Stimulated activated CD4-positive, alpha-beta T cell treated with anti-CD3 and anti-CD28 coated beads, Interleukin-12 subunit alpha, Interleukin-12 subunit beta, amount 100 ng/mL, for 4 hours (primary cell): ENCODE data around the gene ARFGAP2.
"Not testable (repeated sequence)": the region's sequence is repeated elsewhere in the genome, so short reads cannot be mapped to it uniquely, and the experiment has no call there.

Source experiments
- DNase-seq: peaks from one replicate; pipeline ENCODE4 v3.0.0-alpha.2; 2020

ARFGAP2 gene

GRCh38 chr11:47176328-47177228, at the start of gene ARFGAP2:
Gene ARFGAP2, minus strand, starts transcription at chr11:47176879. Its CDS starts 26 bp downstream, at chr11:47176853.
- peak; percentile 95 for DNase-seq

DNA sequence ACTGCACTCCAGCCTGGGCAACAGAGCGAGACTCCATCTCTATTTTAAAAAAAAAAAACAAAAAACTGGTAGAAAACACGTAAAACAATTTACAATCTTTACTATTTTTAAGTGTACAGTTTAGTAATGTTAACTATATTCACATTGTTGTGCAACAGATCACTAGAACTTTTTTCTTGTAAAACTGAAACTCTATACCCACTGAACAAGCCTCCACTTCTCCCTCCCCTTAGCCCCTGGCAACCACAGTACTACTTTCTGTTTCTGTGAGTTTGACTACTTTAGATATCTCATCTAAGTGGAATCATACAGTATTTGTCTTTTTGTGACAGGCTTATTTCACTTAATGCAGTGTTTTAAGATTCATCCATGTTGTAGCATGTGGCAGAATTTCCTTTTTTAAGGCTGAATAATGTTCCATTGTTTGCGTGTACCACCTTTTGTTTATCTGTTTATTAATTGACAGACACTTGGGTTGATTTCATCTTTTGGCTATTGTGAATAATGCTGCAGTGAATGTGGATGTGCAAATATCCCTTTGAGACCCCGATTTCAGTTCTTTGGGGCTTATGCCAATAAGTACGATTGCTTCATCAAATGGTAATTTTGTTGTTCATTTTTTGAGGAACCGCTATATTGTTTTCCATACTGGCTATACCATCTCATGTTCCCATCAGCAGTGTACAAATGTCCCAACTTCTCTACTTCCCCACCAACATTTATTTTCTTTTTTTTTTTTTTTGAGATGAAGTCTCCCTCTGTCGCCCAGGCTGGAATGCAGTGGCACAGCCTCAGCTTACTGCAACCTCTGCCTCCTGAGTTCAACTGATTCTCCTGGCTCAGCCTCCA, 49.1 kb upstream of the ARFGAP2 start:
- DNase-seq = no peak

DNA sequence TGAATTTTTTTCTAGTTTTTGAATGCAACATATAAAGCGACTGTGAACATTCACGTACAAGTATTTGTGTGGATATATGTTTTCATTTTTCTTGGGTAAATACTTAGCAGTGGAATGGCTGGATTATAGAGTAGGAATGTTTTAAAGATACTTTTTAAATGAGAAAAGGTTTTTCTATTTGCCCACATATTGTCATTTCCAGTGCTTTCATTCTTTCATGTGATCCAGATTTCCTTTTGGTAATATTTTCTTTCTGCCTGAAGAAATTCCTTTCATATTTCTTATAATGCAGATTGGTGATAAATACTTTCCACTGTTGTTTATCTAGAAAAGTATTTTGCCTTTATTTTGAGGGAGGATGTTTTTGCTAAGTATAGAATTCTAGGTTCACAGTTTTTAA, 46.0 kb upstream of the ARFGAP2 start:
- no peak for DNase-seq

DNA sequence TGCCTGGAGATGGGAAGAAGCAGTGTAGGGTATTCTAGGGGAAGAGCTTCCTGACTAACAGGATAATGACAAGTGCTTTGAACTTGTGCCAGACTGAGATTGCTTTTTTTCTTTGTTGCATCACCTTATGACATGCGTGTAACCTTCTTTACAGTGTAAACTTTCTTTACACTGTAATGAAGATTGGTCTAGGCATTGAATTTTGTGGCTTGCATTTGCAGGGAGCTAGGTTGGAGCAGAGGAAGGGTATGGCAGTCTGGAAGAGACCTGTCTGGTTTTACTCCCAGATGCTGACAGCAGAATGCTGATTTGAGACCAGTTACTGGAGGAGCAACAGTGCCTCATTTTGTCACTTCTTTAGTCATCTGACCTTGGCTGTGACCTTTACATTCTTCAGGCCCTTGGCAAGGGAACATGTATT, 43.7 kb upstream of the ARFGAP2 start:
- no peak for DNase-seq

DNA sequence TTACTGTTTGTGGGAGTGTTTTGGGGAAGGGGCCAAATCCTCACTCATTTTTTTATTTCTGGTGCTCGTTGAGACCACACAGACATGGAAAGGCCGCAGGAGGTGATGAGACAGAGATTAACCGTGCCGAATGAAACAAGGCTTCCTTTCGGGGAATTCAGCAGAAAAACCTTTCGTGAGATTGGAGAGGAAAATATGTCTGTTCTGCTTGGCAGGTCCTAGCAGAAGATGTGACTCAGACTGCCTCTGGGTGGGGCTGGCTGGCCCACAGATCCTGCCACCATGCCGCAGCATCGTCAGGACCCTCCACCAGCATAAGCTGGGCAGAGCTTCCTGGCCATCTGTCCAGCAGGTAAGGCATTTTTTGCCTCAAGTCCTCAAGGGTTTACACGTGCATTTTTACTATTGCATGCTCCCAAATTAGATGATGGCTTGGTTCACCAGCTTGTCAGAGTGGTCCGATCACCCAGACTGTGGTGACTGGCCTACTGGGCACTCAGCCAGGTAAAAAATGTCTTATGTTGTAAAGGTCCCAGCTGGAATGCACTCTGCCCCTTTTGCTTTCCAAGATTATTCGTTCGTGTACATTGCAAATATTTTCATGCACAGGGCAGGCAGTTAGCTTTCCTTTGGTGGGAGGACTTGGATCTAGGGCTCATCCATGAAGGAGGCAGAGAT, 39.6 kb upstream of the ARFGAP2 start:
- peak; percentile 64 for DNase-seq

- DNase-seq = no peak
These were observed 38.8 kb upstream of the ARFGAP2 start for GRCh38 chr11:47215366-47215910.

DNA sequence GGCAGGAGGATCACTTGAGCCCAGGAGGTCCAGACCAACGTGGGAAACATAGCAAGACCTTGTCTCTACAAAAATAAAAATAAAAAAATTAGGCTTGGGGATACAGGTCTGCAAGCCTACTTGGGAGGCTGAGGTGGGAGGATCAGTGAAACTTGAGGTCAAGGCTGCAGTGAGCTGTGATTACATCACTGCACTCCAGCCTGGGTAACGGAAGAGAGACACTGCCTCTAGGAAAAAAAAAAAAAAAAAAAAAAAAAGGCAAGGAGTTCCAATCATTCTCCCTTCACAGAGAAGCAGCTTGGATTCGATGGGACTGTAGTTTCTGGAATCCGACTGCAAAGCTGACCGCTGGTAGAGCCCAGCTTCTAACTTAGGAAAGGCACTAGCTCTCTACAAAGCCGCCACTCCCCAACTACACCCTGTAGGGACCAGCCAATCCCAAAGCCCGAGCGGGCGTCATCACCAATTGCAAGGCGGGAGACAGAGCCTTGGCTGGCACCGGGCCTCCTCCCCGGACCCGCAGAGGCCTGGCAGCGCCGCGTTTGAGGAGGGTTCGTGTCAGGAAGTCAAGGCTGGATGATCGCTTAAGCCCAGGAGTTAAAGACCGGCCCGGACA, 37.4 kb upstream of the ARFGAP2 start:
- DNase-seq = peak; percentile 73

DNA sequence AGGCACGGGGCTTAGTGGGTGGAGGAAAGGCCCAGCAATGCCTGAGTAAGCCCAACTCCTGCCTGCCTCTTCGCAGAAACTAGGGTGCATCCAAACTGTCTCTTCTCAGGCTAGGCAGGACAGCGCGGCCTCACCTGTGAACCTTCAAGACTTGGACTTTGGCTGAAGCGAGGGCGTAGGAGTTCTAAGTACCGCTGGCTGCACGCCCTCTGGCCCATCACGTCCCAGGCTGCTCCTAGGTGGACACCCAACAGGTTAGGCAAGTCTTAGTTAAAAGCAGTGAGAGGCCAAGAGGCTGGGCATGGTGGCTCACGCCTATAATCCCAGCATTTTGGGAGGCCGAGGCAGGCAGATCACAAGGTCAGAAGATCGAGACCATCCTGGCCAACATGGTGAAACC, 36.3 kb upstream of the ARFGAP2 start:
- DNase-seq = no peak

- no peak for DNase-seq
These were observed 31.9 kb upstream of the ARFGAP2 start for GRCh38 chr11:47208628-47209027.

DNA sequence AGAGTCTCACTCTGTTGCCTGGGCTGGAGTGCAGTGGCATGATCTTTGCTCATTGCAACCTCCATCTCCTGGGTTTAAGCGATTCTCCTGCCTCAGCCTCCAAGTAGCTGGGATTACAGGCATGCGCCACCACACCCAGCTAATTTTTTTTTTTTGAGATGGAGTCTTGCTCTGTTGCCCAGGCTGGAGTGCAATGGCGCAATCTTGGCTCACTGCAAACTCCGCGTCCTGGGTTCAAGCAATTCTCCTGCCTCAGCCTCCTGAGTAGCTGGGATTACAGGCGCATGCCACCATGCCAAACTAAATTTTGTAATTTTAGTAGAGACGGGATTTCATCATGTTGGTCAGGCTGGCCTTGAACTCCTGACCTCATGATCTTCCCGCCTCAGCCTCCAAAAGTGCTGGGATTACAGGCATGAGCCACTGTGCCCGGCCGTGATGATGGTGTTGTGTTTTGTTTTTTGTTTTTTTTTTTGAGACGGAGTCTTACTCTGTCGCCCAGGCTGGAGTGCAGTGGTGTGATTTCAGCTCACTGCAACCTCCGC, 31.4 kb upstream of the ARFGAP2 start:
- DNase-seq = not testable (repeated sequence)

- DNase-seq = no peak
These were observed 30.8 kb upstream of the ARFGAP2 start for GRCh38 chr11:47207459-47207858.

DNA sequence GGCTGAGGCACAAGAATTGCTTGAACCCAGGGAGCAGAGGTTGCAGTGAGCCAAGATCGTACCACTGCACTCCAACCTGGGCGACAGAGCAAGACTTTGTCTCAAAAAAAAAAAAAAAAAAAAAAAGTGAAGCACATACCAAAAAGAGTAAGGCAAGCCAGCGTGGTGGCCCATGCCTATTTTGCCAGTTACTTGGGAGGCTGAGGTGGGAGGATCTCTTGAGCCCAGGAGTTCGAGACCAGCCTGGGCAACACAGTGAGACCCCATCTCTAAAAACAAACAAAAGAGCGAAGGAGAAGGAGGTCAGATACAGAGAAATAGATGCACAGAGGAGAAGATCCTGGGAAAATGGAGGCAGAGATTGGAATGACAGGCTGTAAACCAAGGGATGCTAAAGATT, 29.9 kb upstream of the ARFGAP2 start:
- DNase-seq = not testable (repeated sequence)

DNA sequence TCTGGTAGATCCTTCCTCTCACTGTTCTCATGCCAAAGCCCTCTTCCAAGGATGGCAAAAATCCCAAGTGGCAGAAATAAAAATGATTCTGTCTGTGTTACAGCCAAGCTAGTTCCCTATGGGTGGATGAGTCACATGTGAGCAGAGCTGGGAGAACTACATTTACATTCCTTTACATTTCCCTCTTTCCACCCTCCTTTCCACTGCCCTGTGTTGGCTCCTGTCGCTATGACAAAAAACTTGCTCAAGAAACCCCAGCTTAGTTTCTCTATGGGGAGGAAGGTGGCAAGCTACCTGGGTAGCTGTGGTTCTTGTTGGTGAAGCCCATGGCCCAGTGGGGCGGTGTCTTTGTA, 27.9 kb upstream of the ARFGAP2 start:
- DNase-seq = no peak

DNA sequence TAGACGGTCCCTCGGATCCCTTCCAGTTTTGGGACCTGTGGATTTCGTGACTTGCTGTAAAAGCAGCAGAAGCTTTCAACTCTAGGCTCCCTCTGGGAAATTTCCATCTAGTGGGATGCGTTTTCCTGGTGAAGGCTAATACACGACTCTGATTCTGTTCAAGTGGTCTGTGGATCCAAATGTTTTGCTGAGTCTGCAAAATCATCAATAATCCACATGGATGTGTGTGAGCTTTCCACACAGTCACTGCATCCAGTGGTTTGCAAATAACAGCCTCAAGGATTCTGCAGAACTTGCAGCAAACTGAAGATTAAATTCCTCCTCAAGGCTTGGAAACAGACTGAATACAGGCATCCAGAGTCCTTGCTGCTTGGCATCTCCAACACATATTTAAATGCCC, 25.9 kb upstream of the ARFGAP2 start:
- DNase-seq = no peak

DNA sequence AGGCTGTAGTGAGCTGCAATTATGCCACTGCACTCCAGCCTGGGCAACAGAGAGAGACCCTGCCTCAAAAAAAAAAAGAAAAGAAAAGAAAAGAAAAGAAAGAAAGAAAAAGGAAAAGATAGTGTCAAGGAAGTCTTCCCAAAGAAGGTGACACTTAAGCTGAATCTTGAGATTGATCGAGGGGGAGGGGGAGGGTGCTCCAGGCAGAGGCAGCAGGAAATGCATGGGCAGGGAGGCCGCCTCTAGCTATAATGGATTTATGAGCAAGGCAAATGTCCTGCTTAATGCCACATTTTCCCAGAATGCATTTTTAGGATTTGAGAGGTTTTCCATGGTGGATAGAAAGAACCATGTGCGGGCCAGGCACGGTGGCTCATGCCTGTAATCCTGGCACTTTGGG, 24.3 kb upstream of the ARFGAP2 start:
- DNase-seq = no peak

- not testable (repeated sequence) for DNase-seq
These were observed 21.5 kb upstream of the ARFGAP2 start for GRCh38 chr11:47198161-47198560.

DNA sequence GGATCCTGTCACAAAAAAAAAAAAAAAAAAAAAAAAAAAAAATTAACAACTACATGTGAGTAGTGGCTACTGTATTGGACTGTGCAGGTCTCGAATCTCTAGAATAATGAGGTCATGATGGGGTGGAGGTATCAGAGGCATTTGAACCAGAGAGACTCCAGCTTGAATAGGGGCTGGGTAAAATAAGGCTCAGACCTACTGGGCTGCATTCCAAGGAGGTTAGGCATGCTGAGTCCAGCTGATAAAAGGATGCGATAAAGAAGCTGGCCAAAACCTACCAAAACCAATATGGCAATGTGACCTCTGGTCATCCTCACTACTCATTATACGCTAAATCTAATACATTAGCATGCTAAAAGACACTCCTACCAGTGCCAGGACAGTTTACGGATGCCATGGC, 15.4 kb upstream of the ARFGAP2 start:
- no peak for DNase-seq

DNA sequence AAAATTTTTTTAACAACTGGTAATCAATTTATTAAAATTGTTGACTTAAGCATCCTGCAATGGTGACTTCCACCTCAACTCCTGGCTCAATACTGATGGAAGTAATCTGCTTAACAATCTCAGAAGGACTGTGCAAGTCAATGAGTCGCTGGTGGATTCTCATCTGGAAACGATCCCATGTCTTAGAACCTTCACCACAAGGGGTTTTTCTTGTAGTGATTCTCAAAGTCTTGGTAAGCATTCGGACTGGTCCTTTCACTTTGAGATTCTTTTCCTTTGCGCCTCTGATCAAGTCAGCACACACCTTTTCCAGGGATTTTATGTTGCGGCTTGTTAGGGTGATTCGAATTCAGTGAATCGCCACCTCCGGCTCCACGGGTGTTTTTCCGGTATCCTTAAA, 14.5 kb upstream of the ARFGAP2 start:
- DNase-seq = not testable (repeated sequence)

GRCh38 chr11:47189100-47189834, 12.6 kb upstream of the ARFGAP2 start:
- DNase-seq = no peak

GRCh38 chr11:47188259-47188658, 11.6 kb upstream of the ARFGAP2 start:
- DNase-seq = no peak

DNA sequence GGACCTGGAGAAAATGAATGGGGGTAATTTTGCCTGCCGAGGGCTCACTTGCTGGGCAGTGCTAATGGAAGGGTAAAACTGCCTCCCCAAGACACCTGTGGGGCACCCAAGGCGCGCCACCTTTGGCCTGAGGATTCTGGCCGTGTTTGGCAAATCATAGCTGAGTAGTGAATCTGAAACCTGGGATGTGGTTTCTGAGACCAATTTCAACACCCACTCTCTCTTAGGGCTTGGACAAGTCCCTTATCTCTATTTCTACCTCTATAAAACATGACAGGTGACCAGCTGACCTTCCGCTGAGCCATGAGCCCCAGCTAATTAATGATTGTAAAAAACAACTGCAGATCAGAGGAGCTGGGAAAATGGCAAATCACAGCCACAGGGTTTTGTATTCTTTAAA, 11.0 kb upstream of the ARFGAP2 start:
- DNase-seq = no peak
